HEK293 (cell line): ENCODE measurements around the gene IDUA.

Experiments
- ATF2 ChIP-seq: fragments of 450-650 bp; formaldehyde crosslinking; IDR thresholded peaks from 2 replicates; pipeline ENCODE4 v1.5.1; 2016; ENCODE audit warnings: missing biosample characterization, missing genetic modification characterization, low read depth
- CTCF ChIP-seq: fragments of 450-650 bp; formaldehyde crosslinking; IDR thresholded peaks from 2 replicates; pipeline ENCODE4 v1.5.1; 2016; ENCODE audit warnings: missing biosample characterization, missing genetic modification characterization
- REST ChIP-seq: fragments of 450-650 bp; formaldehyde crosslinking; IDR thresholded peaks from 2 replicates; pipeline ENCODE4 v1.5.1; 2016; ENCODE audit warnings: missing biosample characterization, missing genetic modification characterization
- ZNF214 ChIP-seq: fragments of 450-650 bp; formaldehyde crosslinking; IDR thresholded peaks from 2 replicates; pipeline ENCODE4 v1.5.1; 2017; ENCODE audit warnings: missing biosample characterization, mild to moderate bottlenecking, missing genetic modification characterization, borderline replicate concordance
- ZNF596 ChIP-seq: fragments of 450-650 bp; IDR thresholded peaks from 2 replicates; pipeline ENCODE4 v1.5.0; 2018; ENCODE audit warnings: missing biosample characterization, mild to moderate bottlenecking, missing genetic modification characterization, moderate library complexity
- ZNF76 ChIP-seq: fragments of 450-650 bp; formaldehyde crosslinking; IDR thresholded peaks from 2 replicates; pipeline ENCODE4; 2016; ENCODE audit warnings: low read depth, missing biosample characterization, missing genetic modification characterization, borderline replicate concordance

- TF ChIP-seq REST (tag by site-specific recombination): no peak
- no peak for TF ChIP-seq ZNF214 (tag by site-specific recombination)
- no peak for TF ChIP-seq CTCF (tag by site-specific recombination)
- TF ChIP-seq ZNF596 (tag by site-specific recombination): no peak
- no peak for TF ChIP-seq ZNF76 (tag by site-specific recombination)
- no peak for TF ChIP-seq ATF2
Observed at GRCh38 chr4:1003271-1004070, 16.6 kb downstream of the IDUA start.
